ENCODE data around the gene RPL31. TPM values are rescaled to one million over a fixed set of nuclear protein-coding genes. Genes with fewer than 3 reads are reported as not detected.

The RPL31 gene
- total and polyA plus RNA-seq, 4 experiments from 2014 or later = 2,455 to 6,581 (median 4,056) TPM

GRCh38 chr2:100965596-100965995 is 36.5 kb upstream of the RPL31 start:
- Histone ChIP-seq H3K4me1 (ENCODE audit: insufficient read depth, low read length) (no peaks in the 10 kb centered on the region), H3K27me3 (ENCODE audit: insufficient read depth, low read length) (no peaks in the 10 kb centered on the region), H3K36me3 (ENCODE audit: insufficient read depth, low read length) (no peaks in the 10 kb centered on the region), H3K9me3 (ENCODE audit: control insufficient read depth in 1 of 2, low read length in 2 of 2) (no peaks in the 10 kb centered on the region), H3K27ac (ENCODE audit: low read depth, low read length) (no peak overlapping the region), H3K4me3 (ENCODE audit: low read length in 2 of 2) (no peak overlapping the region)
- Mint-ChIP-seq H3K9me3 (no peaks in the 10 kb centered on the region), H3K4me1 (peaks cover 0 to 5% (median 4%) of the 10 kb centered on the region in 4 donors), H3K27ac (no peak overlapping the region), H3K27me3 (peaks cover 0 to 2% of the 10 kb centered on the region in 2 donors), H3K4me3 (no peak overlapping the region), H3K36me3 (no peaks in the 10 kb centered on the region)
- intact Hi-C loops (cut with micrococcal nuclease) = no loop called here
- CTCF ChIA-PET (ENCODE audit: partially characterized antibody) = no interaction called here
- POLR2A ChIA-PET (ENCODE audit: partially characterized antibody) = no interaction called here
- no peak for DNase-seq

GRCh38 chr2:100967716-100968115 is 34.4 kb upstream of the RPL31 start:
- Mint-ChIP-seq H3K9me3 (no peaks in the 10 kb centered on the region), H3K36me3 (no peaks in the 10 kb centered on the region), H3K4me3 (no peak overlapping the region), H3K4me1 (peaks cover 0 to 5% (median 4%) of the 10 kb centered on the region in 4 donors), H3K27me3 (peaks cover 2 to 3% of the 10 kb centered on the region in 2 donors), H3K27ac (no peak overlapping the region)
- Histone ChIP-seq H3K9me3 (ENCODE audit: control insufficient read depth in 1 of 2, low read length in 2 of 2) (no peaks in the 10 kb centered on the region), H3K27ac (ENCODE audit: low read depth, low read length) (no peak overlapping the region), H3K36me3 (ENCODE audit: insufficient read depth, low read length) (no peaks in the 10 kb centered on the region), H3K27me3 (ENCODE audit: insufficient read depth, low read length) (no peaks in the 10 kb centered on the region), H3K4me1 (ENCODE audit: insufficient read depth, low read length) (no peaks in the 10 kb centered on the region), H3K4me3 (ENCODE audit: low read length in 2 of 2) (no peak overlapping the region)
- POLR2A ChIA-PET (ENCODE audit: partially characterized antibody) = no interaction called here
- intact Hi-C loops (cut with micrococcal nuclease) = no loop called here
- CTCF ChIA-PET (ENCODE audit: partially characterized antibody) = interaction anchor here (0.7 kb wide), 1 partner anchor 13 kb away, joined by 3 read pairs; no protein-coding TSS in a partner anchor
- no peak for DNase-seq

- Histone ChIP-seq H3K4me1 (ENCODE audit: insufficient read depth, low read length) (no peaks in the 10 kb centered on the region), H3K9me3 (ENCODE audit: control insufficient read depth in 1 of 2, low read length in 2 of 2) (no peaks in the 10 kb centered on the region), H3K27ac (ENCODE audit: low read depth, low read length) (no peak overlapping the region), H3K4me3 (ENCODE audit: low read length in 2 of 2) (no peak overlapping the region), H3K27me3 (ENCODE audit: insufficient read depth, low read length) (no peaks in the 10 kb centered on the region), H3K36me3 (ENCODE audit: insufficient read depth, low read length) (no peaks in the 10 kb centered on the region)
- Mint-ChIP-seq H3K27ac (no peak overlapping the region), H3K9me3 (no peaks in the 10 kb centered on the region), H3K4me1 (peaks cover 0 to 5% (median 4%) of the 10 kb centered on the region in 4 donors), H3K4me3 (no peak overlapping the region), H3K27me3 (peaks cover 2 to 3% of the 10 kb centered on the region in 2 donors), H3K36me3 (no peaks in the 10 kb centered on the region)
- intact Hi-C loops (cut with micrococcal nuclease) = no loop called here
- CTCF ChIA-PET (ENCODE audit: partially characterized antibody) = interaction anchor here (0.7 to 1.0 kb wide), 2 partner anchors 9 to 14 kb away, joined by 3 read pairs; no protein-coding TSS in a partner anchor
- DNase-seq = no peak
- POLR2A ChIA-PET (ENCODE audit: partially characterized antibody) = no interaction called here
These were observed 33.6 kb upstream of the RPL31 start for GRCh38 chr2:100968146-100969145.

- H3K27ac ChIP-seq (ENCODE audit: low read depth, low read length) = no peak overlapping the region
- DNase-seq = no peak
- H3K9me3 Mint-ChIP-seq = no peaks in the 10 kb centered on the region
- POLR2A ChIA-PET (ENCODE audit: partially characterized antibody) = no interaction called here
- no peak overlapping the region for H3K27ac Mint-ChIP-seq
- H3K27me3 Mint-ChIP-seq = peaks cover 2 to 3% of the 10 kb centered on the region in 2 donors
- H3K4me3 ChIP-seq (ENCODE audit: low read length in 2 of 2) = no peak overlapping the region
- no peaks in the 10 kb centered on the region for H3K36me3 Mint-ChIP-seq
- H3K9me3 ChIP-seq (ENCODE audit: control insufficient read depth in 1 of 2, low read length in 2 of 2) = no peaks in the 10 kb centered on the region
- H3K4me3 Mint-ChIP-seq = no peak overlapping the region
- CTCF ChIA-PET (ENCODE audit: partially characterized antibody) = no interaction called here
- H3K4me1 Mint-ChIP-seq = no peaks in the 10 kb centered on the region
- intact Hi-C loops (cut with micrococcal nuclease) = no loop called here
- no peaks in the 10 kb centered on the region for H3K4me1 ChIP-seq (ENCODE audit: insufficient read depth, low read length)
- no peaks in the 10 kb centered on the region for H3K27me3 ChIP-seq (ENCODE audit: insufficient read depth, low read length)
- H3K36me3 ChIP-seq (ENCODE audit: insufficient read depth, low read length) = no peaks in the 10 kb centered on the region
These were observed 32.1 kb upstream of the RPL31 start for GRCh38 chr2:100969998-100970397.

GRCh38 chr2:100971221-100971620 is 30.9 kb upstream of the RPL31 start:
- no peaks in the 10 kb centered on the region for H3K9me3 Mint-ChIP-seq
- ChIA-PET CTCF (ENCODE audit: partially characterized antibody) (no interaction called here), POLR2A (ENCODE audit: partially characterized antibody) (no interaction called here)
- H3K27me3 ChIP-seq (ENCODE audit: insufficient read depth, low read length) = no peaks in the 10 kb centered on the region
- intact Hi-C loops (cut with micrococcal nuclease) = no loop called here
- no peaks in the 10 kb centered on the region for H3K36me3 ChIP-seq (ENCODE audit: insufficient read depth, low read length)
- peaks cover 2 to 3% of the 10 kb centered on the region in 2 donors for H3K27me3 Mint-ChIP-seq
- DNase-seq = no peak
- H3K4me1 Mint-ChIP-seq = no peaks in the 10 kb centered on the region
- H3K4me3 Mint-ChIP-seq = no peak overlapping the region
- no peaks in the 10 kb centered on the region for H3K4me1 ChIP-seq (ENCODE audit: insufficient read depth, low read length)
- H3K4me3 ChIP-seq (ENCODE audit: low read length in 2 of 2) = no peak overlapping the region
- no peak overlapping the region for H3K27ac Mint-ChIP-seq
- H3K27ac ChIP-seq (ENCODE audit: low read depth, low read length) = no peak overlapping the region
- H3K36me3 Mint-ChIP-seq = no peaks in the 10 kb centered on the region
- no peaks in the 10 kb centered on the region for H3K9me3 ChIP-seq (ENCODE audit: control insufficient read depth in 1 of 2, low read length in 2 of 2)

- POLR2A ChIA-PET (ENCODE audit: partially characterized antibody) = no interaction called here
These were observed 29.6 kb upstream of the RPL31 start for GRCh38 chr2:100972452-100972851.

GRCh38 chr2:100974712-100975520 is 27.2 kb upstream of the RPL31 start:
- CTCF ChIA-PET (ENCODE audit: partially characterized antibody) = interaction anchor here (1.7 kb wide), 1 partner anchor 365 kb away, joined by 5 read pairs; no protein-coding TSS in a partner anchor

More at GRCh38 chr2:100972452-100972851, 29.6 kb upstream of the RPL31 start:
- Histone ChIP-seq H3K36me3 (ENCODE audit: insufficient read depth, low read length) (no peaks in the 10 kb centered on the region), H3K4me3 (ENCODE audit: low read length in 2 of 2) (no peak overlapping the region), H3K27ac (ENCODE audit: low read depth, low read length) (no peak overlapping the region), H3K4me1 (ENCODE audit: insufficient read depth, low read length) (no peaks in the 10 kb centered on the region), H3K27me3 (ENCODE audit: insufficient read depth, low read length) (no peaks in the 10 kb centered on the region), H3K9me3 (ENCODE audit: control insufficient read depth in 1 of 2, low read length in 2 of 2) (no peaks in the 10 kb centered on the region)
- DNase-seq = no peak
- intact Hi-C loops (cut with micrococcal nuclease) = no loop called here
- H3K4me3 Mint-ChIP-seq = no peak overlapping the region
- CTCF ChIA-PET (ENCODE audit: partially characterized antibody) = no interaction called here
- no peaks in the 10 kb centered on the region for H3K36me3 Mint-ChIP-seq
- H3K27me3 Mint-ChIP-seq = peaks cover 2 to 3% of the 10 kb centered on the region in 2 donors
- no peaks in the 10 kb centered on the region for H3K4me1 Mint-ChIP-seq
- no peaks in the 10 kb centered on the region for H3K9me3 Mint-ChIP-seq
- no peak overlapping the region for H3K27ac Mint-ChIP-seq

More at GRCh38 chr2:100974712-100975520, 27.2 kb upstream of the RPL31 start:
- no peak for DNase-seq
- Mint-ChIP-seq H3K36me3 (no peaks in the 10 kb centered on the region), H3K4me3 (no peak overlapping the region), H3K27me3 (peaks cover 2% of the 10 kb centered on the region in 2 donors), H3K27ac (no peak overlapping the region), H3K9me3 (no peaks in the 10 kb centered on the region), H3K4me1 (peaks cover 0 to 3% (median under 1%) of the 10 kb centered on the region in 4 donors)
- H3K4me1 ChIP-seq (ENCODE audit: insufficient read depth, low read length) = no peaks in the 10 kb centered on the region
- POLR2A ChIA-PET (ENCODE audit: partially characterized antibody) = no interaction called here
- no peak overlapping the region for H3K4me3 ChIP-seq (ENCODE audit: low read length in 2 of 2)
- intact Hi-C loops (cut with micrococcal nuclease) = no loop called here
- no peak overlapping the region for H3K27ac ChIP-seq (ENCODE audit: low read depth, low read length)
- no peaks in the 10 kb centered on the region for H3K9me3 ChIP-seq (ENCODE audit: control insufficient read depth in 1 of 2, low read length in 2 of 2)
- H3K27me3 ChIP-seq (ENCODE audit: insufficient read depth, low read length) = no peaks in the 10 kb centered on the region
- H3K36me3 ChIP-seq (ENCODE audit: insufficient read depth, low read length) = no peaks in the 10 kb centered on the region

Measured in CD4-positive, alpha-beta memory T cell (primary cell).